Hepatocyte (in vitro differentiated cells): ENCODE measurements around the gene MARK3.

Experiments used
- EZH2phosphoT487 ChIP-seq: fragments of 200-600 bp; sonication (generic); IDR thresholded peaks from one replicate; pipeline ENCODE4 v1.6.1; 2018; ENCODE audit warnings: antibody characterized with exemption, mild to moderate bottlenecking, low read depth, moderate library complexity; ENCODE audit not compliant: unreplicated experiment, severe bottlenecking
- TF ChIP-seq, protein P1 (sequence below): fragments of 200-600 bp; sonication (generic); IDR thresholded peaks from 2 replicates; pipeline ENCODE4 v1.5.1; 2016; ENCODE audit warnings: antibody characterized with exemption, mild to moderate bottlenecking; ENCODE audit not compliant: poor library complexity

DNA sequence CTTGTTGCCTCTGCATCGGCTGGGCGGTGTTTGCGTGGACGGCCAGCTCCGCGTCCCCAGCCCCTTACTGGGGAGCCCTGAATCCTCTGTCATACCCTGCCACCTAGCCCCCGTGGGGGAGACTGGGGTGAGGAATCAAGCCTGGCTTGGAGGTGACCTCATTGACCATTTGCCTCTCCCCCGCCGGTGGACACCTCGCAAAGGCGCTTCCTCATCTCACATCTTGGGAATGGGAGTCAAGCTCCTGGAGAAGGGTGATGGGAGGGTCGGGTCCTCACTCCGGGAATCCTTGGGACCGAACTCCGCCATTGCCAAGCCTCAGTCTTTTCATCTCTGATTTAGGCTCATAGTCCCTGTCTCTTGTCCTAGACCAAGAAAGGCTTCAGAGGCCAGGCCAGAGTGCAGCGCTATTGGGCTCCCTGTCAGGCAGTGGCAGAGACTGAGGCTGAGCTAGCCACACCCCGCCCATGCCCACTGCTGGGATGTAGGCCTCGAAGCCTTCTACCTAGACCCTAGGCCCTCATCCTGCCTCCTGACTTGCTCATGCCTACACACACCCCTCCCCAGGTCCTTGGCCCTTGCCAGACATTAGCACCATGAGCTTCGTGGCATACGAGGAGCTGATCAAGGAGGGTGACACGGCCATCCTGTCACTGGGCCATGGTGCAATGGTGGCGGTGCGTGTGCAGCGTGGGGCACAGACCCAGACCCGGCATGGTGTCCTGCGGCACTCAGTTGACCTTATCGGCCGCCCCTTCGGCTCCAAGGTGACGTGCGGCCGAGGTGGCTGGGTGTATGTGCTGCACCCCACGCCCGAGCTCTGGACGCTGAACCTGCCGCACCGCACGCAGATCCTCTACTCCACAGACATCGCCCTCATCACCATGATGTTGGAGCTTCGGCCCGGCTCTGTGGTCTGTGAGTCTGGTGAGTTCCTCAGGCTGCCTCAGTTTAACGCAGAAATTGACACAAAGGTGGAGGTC, 144.5 kb downstream of the MARK3 start:
- TF ChIP-seq, protein P1, sequence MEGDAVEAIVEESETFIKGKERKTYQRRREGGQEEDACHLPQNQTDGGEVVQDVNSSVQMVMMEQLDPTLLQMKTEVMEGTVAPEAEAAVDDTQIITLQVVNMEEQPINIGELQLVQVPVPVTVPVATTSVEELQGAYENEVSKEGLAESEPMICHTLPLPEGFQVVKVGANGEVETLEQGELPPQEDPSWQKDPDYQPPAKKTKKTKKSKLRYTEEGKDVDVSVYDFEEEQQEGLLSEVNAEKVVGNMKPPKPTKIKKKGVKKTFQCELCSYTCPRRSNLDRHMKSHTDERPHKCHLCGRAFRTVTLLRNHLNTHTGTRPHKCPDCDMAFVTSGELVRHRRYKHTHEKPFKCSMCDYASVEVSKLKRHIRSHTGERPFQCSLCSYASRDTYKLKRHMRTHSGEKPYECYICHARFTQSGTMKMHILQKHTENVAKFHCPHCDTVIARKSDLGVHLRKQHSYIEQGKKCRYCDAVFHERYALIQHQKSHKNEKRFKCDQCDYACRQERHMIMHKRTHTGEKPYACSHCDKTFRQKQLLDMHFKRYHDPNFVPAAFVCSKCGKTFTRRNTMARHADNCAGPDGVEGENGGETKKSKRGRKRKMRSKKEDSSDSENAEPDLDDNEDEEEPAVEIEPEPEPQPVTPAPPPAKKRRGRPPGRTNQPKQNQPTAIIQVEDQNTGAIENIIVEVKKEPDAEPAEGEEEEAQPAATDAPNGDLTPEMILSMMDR, result no peak
- no peak for TF ChIP-seq EZH2phosphoT487
